GM19438 (cell line): ENCODE measurements around the gene MESD.

Source experiments
- ATAC-seq: cut with Tn5 transposase; IDR thresholded peaks from one replicate; pipeline ENCODE4 v1.9.1; 2021; ENCODE audit warnings: low read depth; ENCODE audit not compliant: unreplicated experiment

The MESD gene

GRCh38 chr15:80992006-80992405, 2.4 kb upstream of the MESD start:
- no peak for ATAC-seq

GRCh38 chr15:80991421-80991820, 1.8 kb upstream of the MESD start:
- no peak for ATAC-seq

- no peak for ATAC-seq
Observed at GRCh38 chr15:80990955-80991354, 1.3 kb upstream of the MESD start.

- no peak for ATAC-seq
Observed at GRCh38 chr15:80989081-80989517, 520 bp downstream of the MESD start.

- no peak for ATAC-seq
Observed at GRCh38 chr15:80988148-80988796, 1.3 kb downstream of the MESD start.

- no peak for ATAC-seq
Observed at GRCh38 chr15:80986487-80986886, 3.1 kb downstream of the MESD start.

- no peak for ATAC-seq
Observed at GRCh38 chr15:80985981-80986380, 3.6 kb downstream of the MESD start.

- ATAC-seq = no peak
Observed at GRCh38 chr15:80984856-80985255, 4.8 kb downstream of the MESD start.

- no peak for ATAC-seq
Observed at GRCh38 chr15:80982839-80983238, 6.8 kb downstream of the MESD start.

GRCh38 chr15:80982205-80982604, 7.4 kb downstream of the MESD start:
- no peak for ATAC-seq

GRCh38 chr15:80979538-80980200, 9.9 kb downstream of the MESD start:
- no peak for ATAC-seq

GRCh38 chr15:80978685-80979329, 10.8 kb downstream of the MESD start:
- no peak for ATAC-seq

GRCh38 chr15:80977627-80978036, 12.0 kb downstream of the MESD start:
- ATAC-seq = no peak

- no peak for ATAC-seq
Observed at GRCh38 chr15:80976851-80977250, 12.8 kb downstream of the MESD start.

- ATAC-seq = no peak
Observed at GRCh38 chr15:80974914-80975313, 14.7 kb downstream of the MESD start.

GRCh38 chr15:80972276-80972675, 17.3 kb downstream of the MESD start:
- no peak for ATAC-seq

GRCh38 chr15:80971143-80971542, 18.5 kb downstream of the MESD start:
- no peak for ATAC-seq

- no peak for ATAC-seq
Observed at GRCh38 chr15:80970658-80971057, 19.0 kb downstream of the MESD start.

- ATAC-seq = peak; percentile 72
Observed at GRCh38 chr15:80970018-80970657, 19.5 kb downstream of the MESD start.

- ATAC-seq = no peak
Observed at GRCh38 chr15:80969316-80969715, 20.3 kb downstream of the MESD start.

GRCh38 chr15:80967991-80968510, 21.6 kb downstream of the MESD start:
- ATAC-seq = no peak
